Caco-2 (cell line): ENCODE results near the gene KIT. TPM values are rescaled to one million over a fixed set of nuclear protein-coding genes. Genes with fewer than 3 reads are reported as not detected.

Source experiments
- BruUV-seq: library from RNA; stranded (reverse); fragments of 400-500 nt; replicated peaks from 2 replicates; lab custom pipeline; 2021; lab: Mats Ljungman, UMichigan
- CTCF ChIA-PET: fragments of 300-600 bp; sonication (Branson Sonifier 250); formaldehyde crosslinking; loops from one replicate; lab custom pipeline; 2022; ENCODE audit warnings: antibody characterized with exemption; lab: Charles Lee
- POLR2A ChIA-PET: fragments of 300-600 bp; sonication (Branson Sonifier 250); formaldehyde crosslinking; loops from one replicate; lab custom pipeline; 2022; ENCODE audit warnings: antibody characterized with exemption; lab: Charles Lee
- DNase-seq, 2 experiments: peaks; one replicate each; pipeline versions ENCODE4 v3.0.0 to v3.0.0-alpha.2; 2020 to 2022
- H3K27me3 ChIP-seq: replicated peaks from 2 replicates; pipeline ENCODE4 v1.6.0; 2011; ENCODE audit warnings: low read length; ENCODE audit not compliant: control insufficient read depth, insufficient read depth
- H3K36me3 ChIP-seq: 2 replicates; pipeline ENCODE4 v1.5.1; 2011; ENCODE audit warnings: low read length; ENCODE audit not compliant: control insufficient read depth, insufficient read depth
- H3K4me1 ChIP-seq: fragments of 250-450 bp; sonication (Bioruptor Pico); 2 replicates; pipeline ENCODE4 v1.5.1; 2020; ENCODE audit warnings: mild to moderate bottlenecking
- H3K4me3 ChIP-seq: 2 replicates; pipeline ENCODE4 v1.5.1; 2011; ENCODE audit warnings: low read depth, mild to moderate bottlenecking, control low read depth, low read length
- H3K9me3 ChIP-seq: fragments of 250-450 bp; sonication (Bioruptor Pico); 2 replicates; pipeline ENCODE4 v1.5.1; 2020; ENCODE audit warnings: mild to moderate bottlenecking, moderate library complexity
- H3K27ac Mint-ChIP-seq: one replicate; pipeline ENCODE4 v1.8.0; 2022; ENCODE audit warnings: mixed read lengths; ENCODE audit not compliant: unreplicated experiment
- H3K27me3 Mint-ChIP-seq: one replicate; pipeline ENCODE4 v1.8.0; 2022; ENCODE audit warnings: mixed read lengths; ENCODE audit not compliant: insufficient read depth, unreplicated experiment
- H3K36me3 Mint-ChIP-seq: one replicate; pipeline ENCODE4 v1.8.0; 2022; ENCODE audit warnings: mild to moderate bottlenecking, mixed read lengths; ENCODE audit not compliant: insufficient read depth, unreplicated experiment
- H3K4me1 Mint-ChIP-seq: one replicate; pipeline ENCODE4 v1.8.0; 2022; ENCODE audit warnings: low read depth, mixed read lengths; ENCODE audit not compliant: unreplicated experiment
- H3K4me3 Mint-ChIP-seq: one replicate; pipeline ENCODE4 v1.8.0; 2022; ENCODE audit warnings: mild to moderate bottlenecking, moderate library complexity, mixed read lengths; ENCODE audit not compliant: unreplicated experiment
- H3K9me3 Mint-ChIP-seq: one replicate; pipeline ENCODE4 v1.8.0; 2022; ENCODE audit warnings: mixed read lengths; ENCODE audit not compliant: unreplicated experiment
- CTCF ChIP-seq, 2 experiments: fragments of 200-600 bp in 1 of 2; IDR thresholded peaks; 1 replicate in 1 of 2; 2 replicates in 1 of 2; pipeline versions ENCODE4 v1.5.1 to v1.8.0; 2011 to 2022; ENCODE audit warnings: antibody characterized with exemption in 1 of 2, control low read depth in 1 of 2, inconsistent platforms in 1 of 2, low read depth in 1 of 2, low read length in 1 of 2, mild to moderate bottlenecking in 1 of 2, moderate library complexity in 1 of 2; ENCODE audit not compliant: insufficient read depth in 1 of 2, severe bottlenecking in 1 of 2, unreplicated experiment in 1 of 2
- intact Hi-C: fragments of 100-400 bp; cut with micrococcal nuclease; formaldehyde crosslinking; loops from one replicate; pipeline ENCODE4 v1.10.0; 2022; ENCODE audit not compliant: unreplicated experiment
- total RNA-seq: library from RNA; stranded (reverse); gene quantifications from 2 replicates; pipeline ENCODE4 v1.2.3, GENCODE V29; 2022

KIT gene
- total RNA-seq, 1 experiment from 2014 or later: 1.7 TPM

- POLR2A ChIA-PET: no interaction called here
- no peak for TF ChIP-seq CTCF (IDR thresholded peaks at IDR 0.05; ENCODE audit: insufficient read depth in 1 of 2, low read depth in 1 of 2, low read length in 1 of 2, severe bottlenecking in 1 of 2, unreplicated experiment in 1 of 2)
- H3K4me3 Mint-ChIP-seq: no peak overlapping the region
- Histone ChIP-seq H3K36me3 (no peaks in the 10 kb centered on the region), H3K27me3 (no peaks in the 10 kb centered on the region), H3K9me3 (no peaks in the 10 kb centered on the region), H3K4me3 (no peak overlapping the region), H3K4me1 (no peaks in the 10 kb centered on the region)
- no peaks in the 10 kb centered on the region for H3K4me1 Mint-ChIP-seq
- no peaks in the 10 kb centered on the region for H3K9me3 Mint-ChIP-seq
- CTCF ChIA-PET: no interaction called here
- H3K27ac Mint-ChIP-seq: no peak overlapping the region
- BruUV-seq: no TSS peak
- H3K36me3 Mint-ChIP-seq: no peaks in the 10 kb centered on the region
- intact Hi-C loops: no loop called here
- no peak for DNase-seq
- peaks cover 5% of the 10 kb centered on the region for H3K27me3 Mint-ChIP-seq
Measured at GRCh38 chr4:54784161-54784671, 126.5 kb downstream of the KIT start.
